H9 (cell line): ENCODE data around the gene ATCAY. TPM values are rescaled to one million over a fixed set of nuclear protein-coding genes. Genes with fewer than 3 reads are reported as not detected.

Source experiments
- DNase-seq: peaks from one replicate; pipeline ENCODE4 v3.0.0-alpha.2; 2017
- H2AFZ ChIP-seq: one replicate; pipeline ENCODE4 v1.6.1; 2013; ENCODE audit warnings: mild to moderate bottlenecking, low read length, control low read depth, moderate library complexity
- H2AK5ac ChIP-seq: 2 replicates; pipeline ENCODE4 v1.6.1; 2013; ENCODE audit warnings: low read length, control low read depth, mixed read lengths; ENCODE audit not compliant: insufficient read length
- H2BK120ac ChIP-seq: one replicate; pipeline ENCODE4 v1.6.1; 2013; ENCODE audit warnings: low read depth, mild to moderate bottlenecking, low read length, control low read depth, inconsistent platforms; ENCODE audit not compliant: poor library complexity, severe bottlenecking
- H2BK12ac ChIP-seq: 2 replicates; pipeline ENCODE4 v1.6.1; 2013; ENCODE audit warnings: low read length, control low read depth, mixed read lengths, low read depth; ENCODE audit not compliant: insufficient read length
- H2BK15ac ChIP-seq: 2 replicates; pipeline ENCODE4 v1.6.1; 2013; ENCODE audit warnings: low read depth, low read length, control low read depth
- H2BK20ac ChIP-seq: one replicate; pipeline ENCODE4 v1.6.1; 2013; ENCODE audit warnings: low read depth, mild to moderate bottlenecking, low read length, control low read depth, inconsistent platforms; ENCODE audit not compliant: poor library complexity, severe bottlenecking
- H2BK5ac ChIP-seq: 2 replicates; pipeline ENCODE4 v1.6.1; 2013; ENCODE audit warnings: low read length, control low read depth, mixed read lengths; ENCODE audit not compliant: insufficient read length
- H3K14ac ChIP-seq: 2 replicates; pipeline ENCODE4 v1.6.1; 2013; ENCODE audit warnings: low read length, control low read depth; ENCODE audit not compliant: insufficient read depth
- H3K18ac ChIP-seq: 2 replicates; pipeline ENCODE4 v1.6.1; 2013; ENCODE audit warnings: low read depth, mild to moderate bottlenecking, mixed read lengths, low read length, control low read depth; ENCODE audit not compliant: insufficient read length
- H3K23ac ChIP-seq: 2 replicates; pipeline ENCODE4 v1.6.1; 2013; ENCODE audit warnings: low read length, control low read depth, mixed read lengths, low read depth; ENCODE audit not compliant: insufficient read length
- H3K23me2 ChIP-seq: 2 replicates; pipeline ENCODE4 v1.6.1; 2013; ENCODE audit warnings: low read depth, mild to moderate bottlenecking, mixed read lengths, low read length, control low read depth; ENCODE audit not compliant: insufficient read length, poor library complexity, severe bottlenecking
- H3K27ac ChIP-seq: 2 replicates; pipeline ENCODE4 v1.5.1; 2013; ENCODE audit warnings: low read length, control low read depth, mixed read lengths, low read depth; ENCODE audit not compliant: insufficient read length
- H3K27me3 ChIP-seq: 2 replicates; pipeline ENCODE4 v1.6.1; 2013; ENCODE audit warnings: low read length, control low read depth, inconsistent platforms; ENCODE audit not compliant: insufficient read depth
- H3K4ac ChIP-seq: 2 replicates; pipeline ENCODE4 v1.6.1; 2013; ENCODE audit warnings: low read depth, mild to moderate bottlenecking, control low read depth, inconsistent platforms, low read length, moderate library complexity
- H3K4me1 ChIP-seq: 2 replicates; pipeline ENCODE4 v1.6.1; 2013; ENCODE audit warnings: low read length, control low read depth, inconsistent platforms; ENCODE audit not compliant: insufficient read depth
- H3K4me2 ChIP-seq: 2 replicates; pipeline ENCODE4 v1.6.1; 2013; ENCODE audit warnings: low read length, control low read depth, mixed read lengths; ENCODE audit not compliant: insufficient read length, insufficient read depth
- H3K56ac ChIP-seq: 2 replicates; pipeline ENCODE4 v1.6.1; 2013; ENCODE audit warnings: low read depth, mild to moderate bottlenecking, mixed read lengths, low read length, control low read depth; ENCODE audit not compliant: insufficient read length
- H3K79me1 ChIP-seq: 2 replicates; pipeline ENCODE4 v1.6.1; 2013; ENCODE audit warnings: low read depth, mild to moderate bottlenecking, moderate library complexity, low read length, control low read depth, inconsistent platforms; ENCODE audit not compliant: insufficient read depth, poor library complexity, severe bottlenecking
- H3K79me2 ChIP-seq: 2 replicates; pipeline ENCODE4 v1.6.1; 2013; ENCODE audit warnings: low read length, control low read depth, inconsistent platforms; ENCODE audit not compliant: insufficient read depth
- H3K9ac ChIP-seq: 2 replicates; pipeline ENCODE4 v1.6.1; 2013; ENCODE audit warnings: low read length, control low read depth, mixed read lengths; ENCODE audit not compliant: insufficient read length; ENCODE audit errors: extremely low read depth
- H3K9me3 ChIP-seq: one replicate; pipeline ENCODE4 v1.6.1; 2013; ENCODE audit warnings: low read depth, low read length, inconsistent platforms; ENCODE audit not compliant: control insufficient read depth
- H3T11ph ChIP-seq: one replicate; pipeline ENCODE4 v1.6.1; 2013; ENCODE audit warnings: mild to moderate bottlenecking, low read length, control low read depth, inconsistent platforms
- H4K20me1 ChIP-seq: one replicate; pipeline ENCODE4 v1.6.1; 2013; ENCODE audit not compliant: control insufficient read depth, insufficient read length, insufficient read depth
- H4K5ac ChIP-seq: 2 replicates; pipeline ENCODE4 v1.6.1; 2013; ENCODE audit warnings: low read depth, mild to moderate bottlenecking, mixed read lengths, low read length, control low read depth; ENCODE audit not compliant: insufficient read length
- H4K8ac ChIP-seq: replicated peaks from 2 replicates; pipeline ENCODE4 v1.6.1; 2013; ENCODE audit warnings: low read length, control low read depth, mixed read lengths, low read depth; ENCODE audit not compliant: insufficient read length
- H4K91ac ChIP-seq: 2 replicates; pipeline ENCODE4 v1.6.1; 2013; ENCODE audit warnings: low read depth, mild to moderate bottlenecking, moderate library complexity, mixed read lengths, low read length, control low read depth; ENCODE audit not compliant: insufficient read length
- H3K27ac Mint-ChIP-seq, 3 experiments: 2 replicates in 2 of 3; 3 replicates in 1 of 3; pipeline ENCODE4 v1.8.0; 2020 to 2021; ENCODE audit warnings: mixed read lengths in 3 of 3, mild to moderate bottlenecking in 1 of 3, moderate library complexity in 1 of 3
- H3K27me3 Mint-ChIP-seq: 2 replicates; pipeline ENCODE4 v1.8.0; 2021; ENCODE audit warnings: low read depth, mild to moderate bottlenecking, moderate library complexity, mixed read lengths
- H3K36me3 Mint-ChIP-seq, 3 experiments: 2 replicates in 2 of 3; 3 replicates in 1 of 3; pipeline ENCODE4 v1.8.0; 2020 to 2021; ENCODE audit warnings: low read depth in 3 of 3, mixed read lengths in 3 of 3; ENCODE audit not compliant: insufficient read depth in 1 of 3
- H3K4me1 Mint-ChIP-seq, 2 experiments: 2 replicates each; pipeline ENCODE4 v1.8.0; 2020; ENCODE audit warnings: mixed read lengths in 2 of 2
- H3K4me3 Mint-ChIP-seq, 2 experiments: 2 replicates in 1 of 2; 3 replicates in 1 of 2; pipeline ENCODE4 v1.8.0; 2020 to 2021; ENCODE audit warnings: mild to moderate bottlenecking in 2 of 2, mixed read lengths in 2 of 2, moderate library complexity in 1 of 2
- H3K9me3 Mint-ChIP-seq, 2 experiments: 2 replicates in 1 of 2; 3 replicates in 1 of 2; pipeline ENCODE4 v1.8.0; 2020; ENCODE audit warnings: mild to moderate bottlenecking in 2 of 2, mixed read lengths in 2 of 2, moderate library complexity in 1 of 2
- CTCF ChIP-seq: fragments of 200-600 bp; sonication (generic); conservative IDR thresholded peaks from 3 replicates; pipeline ENCODE4 v1.8.0; 2021; ENCODE audit warnings: antibody characterized with exemption, mild to moderate bottlenecking
- WGBS: extraction: QIAGEN DNeasy Blood & Tissue Kit; methylation state at CpG from one replicate; pipeline ENCODE4 v1.1.7; 2013; ENCODE audit warnings: missing lambda C conversion rate, low lambda C conversion rate, mixed read lengths; ENCODE audit not compliant: insufficient read length; ENCODE audit errors: extremely low coverage; 5-methylcytosine and 5-hydroxymethylcytosine counted together
- total RNA-seq: library from RNA; stranded (reverse); gene quantifications from 2 replicates; pipeline ENCODE4 v1.2.1, GENCODE V29; 2021

The ATCAY gene
- total RNA-seq, 1 experiment from 2014 or later = 12.2 TPM

DNA sequence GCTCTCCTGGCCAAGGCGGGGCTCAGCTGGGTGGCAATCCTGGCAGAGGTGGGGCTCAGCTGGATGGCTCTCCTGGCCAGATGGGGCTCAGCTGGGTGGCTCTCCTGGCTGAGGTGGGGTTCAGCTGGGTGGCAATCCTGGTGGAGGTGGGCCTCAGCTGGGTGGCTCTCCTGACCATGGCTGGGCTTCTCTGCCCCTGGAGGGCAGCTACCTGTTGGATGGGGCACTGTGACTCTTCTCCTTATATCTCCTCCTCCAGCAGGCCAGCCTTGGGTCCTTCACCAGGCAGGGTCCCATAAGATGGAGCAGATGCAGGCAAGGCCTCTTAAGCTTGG lies 28.3 kb upstream of the ATCAY start:
- H3K27ac ChIP-seq = no peak overlapping the region
- H3K23me2 ChIP-seq = no peaks in the 10 kb centered on the region
- no CpG with 5 or more reads among the region's 1 CpG for WGBS
- H3K27me3 ChIP-seq = no peaks in the 10 kb centered on the region
- peaks cover 28% of the 10 kb centered on the region for H3K9me3 ChIP-seq
- Mint-ChIP-seq H3K4me3 (no peak overlapping the region), H3K9me3 (peaks cover 34 to 45% of the 10 kb centered on the region in 2 experiments), H3K4me1 (no peaks in the 10 kb centered on the region), H3K27ac (no peak overlapping the region), H3K36me3 (peaks cover 40 to 57% (median 52%) of the 10 kb centered on the region in 3 experiments), H3K27me3 (no peaks in the 10 kb centered on the region)
- no peak overlapping the region for H4K5ac ChIP-seq
- H2BK15ac ChIP-seq = no peak overlapping the region
- no peak overlapping the region for H2AK5ac ChIP-seq
- H2AFZ ChIP-seq = no peak overlapping the region
- H3K23ac ChIP-seq = no peak overlapping the region
- no peak overlapping the region for H2BK5ac ChIP-seq
- no peak overlapping the region for H3K18ac ChIP-seq
- no peak overlapping the region for H3K4me2 ChIP-seq
- H3K79me2 ChIP-seq = no peaks in the 10 kb centered on the region
- H2BK120ac ChIP-seq = no peak overlapping the region
- no peak overlapping the region for H3K4ac ChIP-seq
- no peaks in the 10 kb centered on the region for H4K20me1 ChIP-seq
- H4K91ac ChIP-seq = no peak overlapping the region
- DNase-seq = no peak
- H4K8ac ChIP-seq = no peak overlapping the region
- TF ChIP-seq CTCF = no peak
- no peaks in the 10 kb centered on the region for H3K4me1 ChIP-seq
- no peak overlapping the region for H3K9ac ChIP-seq
- no peak overlapping the region for H2BK12ac ChIP-seq
- no peaks in the 10 kb centered on the region for H3K79me1 ChIP-seq
- no peak overlapping the region for H3T11ph ChIP-seq
- no peak overlapping the region for H3K14ac ChIP-seq
- no peak overlapping the region for H3K56ac ChIP-seq
- H2BK20ac ChIP-seq = no peak overlapping the region
